ENCODE data around the gene SUGCT.
"Not testable (repeated sequence)": the region's sequence is repeated elsewhere in the genome, so short reads cannot be mapped to it uniquely, and the experiment has no call there.

The SUGCT gene

DNA sequence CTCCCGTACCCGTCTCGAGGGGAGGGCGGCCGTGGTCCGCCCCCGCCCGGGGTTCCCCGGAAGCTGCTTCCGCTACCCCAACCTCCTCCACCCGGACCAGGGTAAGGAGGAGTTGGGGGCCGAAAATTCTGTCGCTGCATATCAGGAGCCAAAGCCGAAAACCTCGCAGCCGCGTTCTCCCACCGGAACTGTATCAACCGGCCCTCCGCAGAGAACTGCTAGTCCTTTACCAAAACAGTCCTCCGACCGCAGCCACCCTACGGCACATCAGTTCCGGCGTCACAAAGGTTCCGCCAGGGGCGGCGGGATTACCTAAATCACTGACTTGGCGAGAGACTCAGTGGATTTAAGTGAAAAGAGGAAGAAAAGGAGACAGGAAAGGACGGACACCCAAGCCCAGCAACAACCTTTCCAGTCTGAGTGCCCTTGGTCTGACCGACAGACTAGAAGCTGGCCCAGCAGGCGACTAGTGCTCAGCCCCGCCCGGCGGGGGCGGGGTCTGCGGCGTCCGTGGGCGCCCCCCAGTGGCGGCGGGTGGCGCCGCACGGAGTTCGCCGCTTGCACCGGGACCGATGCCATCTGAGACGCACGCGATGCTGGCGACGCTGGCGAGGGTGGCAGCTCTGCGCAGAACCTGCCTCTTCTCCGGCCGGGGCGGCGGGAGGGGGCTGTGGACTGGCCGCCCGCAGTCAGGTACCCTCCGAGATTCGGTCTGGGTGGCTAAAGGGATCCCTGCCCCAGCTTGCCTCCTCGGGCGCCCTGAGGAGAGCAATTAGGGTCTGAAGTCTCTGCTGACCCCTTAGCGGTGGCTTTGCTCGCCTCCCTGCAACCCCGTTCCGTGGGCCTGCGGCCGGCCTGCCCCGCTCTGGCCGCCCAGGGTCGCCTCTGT lies at the start of gene SUGCT, which contains the start of gene MPLKIP:
Gene SUGCT, plus strand, starts transcription at position 578 of the 889 bp plus-strand sequence.
Gene MPLKIP, minus strand, starts transcription at position 195 of the 889 bp plus-strand sequence. Its CDS starts 55 bp downstream, at position 140.
- intact Hi-C loops (cut with DNase I): loop anchor here (2.0 kb wide), 1 partner anchor 186 kb away; no protein-coding TSS in a partner anchor
- peak; percentile 71 to 94 (median 86) for DNase-seq

DNA sequence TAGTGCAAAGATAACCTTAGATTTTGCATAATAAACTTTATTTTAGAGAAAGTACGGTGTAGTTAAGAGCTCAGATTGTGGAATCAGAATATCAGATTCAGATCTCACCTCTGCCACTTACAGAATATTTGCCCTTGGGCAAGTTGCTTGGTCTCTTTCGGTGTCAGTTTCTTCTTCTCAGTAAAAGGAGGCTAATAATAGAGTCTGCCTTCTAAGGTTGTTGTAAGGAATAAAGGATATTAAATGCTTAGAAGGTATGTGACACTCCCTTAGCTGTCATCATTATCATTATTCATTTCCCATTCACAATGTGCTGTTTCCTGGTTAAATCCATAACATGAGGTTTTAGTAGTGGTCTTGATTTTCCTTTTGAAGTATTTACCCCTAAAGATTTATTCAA lies 42.6 kb upstream of the SUGCT start:
- no peak for DNase-seq
- intact Hi-C loops (cut with DNase I): no loop called here

DNA sequence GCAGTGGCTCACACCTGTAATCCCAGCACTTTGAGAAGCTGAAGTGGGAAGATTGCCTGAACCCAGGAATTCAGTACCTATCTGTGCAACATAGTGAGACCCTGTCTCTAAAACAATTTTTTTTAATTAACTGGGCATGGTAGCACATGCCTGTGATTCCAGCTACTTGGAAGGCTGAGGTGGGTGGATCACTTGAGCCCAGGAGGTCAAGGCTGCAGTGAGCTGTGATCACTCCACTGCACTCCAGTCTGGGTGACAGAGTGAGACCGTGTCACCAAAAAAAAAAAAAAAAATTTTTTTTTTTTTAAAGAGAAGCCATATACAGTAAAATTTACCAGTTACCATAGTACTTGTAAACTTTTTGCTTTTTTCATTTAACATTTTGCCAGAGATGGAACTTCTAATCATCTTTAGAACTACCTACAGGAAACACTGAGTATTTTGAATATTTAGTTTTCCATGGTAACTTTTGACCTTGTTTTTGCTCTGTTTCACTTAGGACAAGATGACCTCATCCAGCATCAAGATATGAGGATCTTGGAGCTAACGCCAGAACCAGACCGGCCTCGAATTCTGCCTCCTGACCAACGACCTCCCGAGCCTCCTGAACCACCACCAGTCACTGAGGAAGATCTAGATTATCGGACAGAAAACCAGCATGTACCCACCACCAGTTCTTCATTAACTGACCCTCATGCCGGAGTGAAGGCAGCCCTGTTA lies 41.0 kb upstream of the SUGCT start:
- intact Hi-C loops (cut with DNase I): no loop called here
- no peak for DNase-seq

DNA sequence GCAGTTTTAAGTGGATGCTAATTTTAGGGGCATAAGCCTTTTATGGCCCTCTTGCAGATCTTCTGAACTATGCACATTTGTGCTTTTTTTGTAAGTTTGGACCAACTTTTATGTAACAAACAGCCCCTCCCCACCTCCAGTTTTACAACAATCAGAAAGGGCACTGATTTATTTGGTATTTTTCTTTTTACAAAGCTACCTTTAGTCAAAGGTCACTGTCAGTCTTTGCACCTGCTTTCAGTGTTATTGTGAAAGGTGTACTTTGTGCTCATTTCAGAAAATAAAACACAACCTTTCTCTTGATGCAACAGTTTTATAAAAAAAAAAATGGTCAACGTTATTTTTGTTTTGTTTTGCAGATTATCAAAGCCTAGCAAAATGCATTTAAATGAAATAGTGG lies 39.6 kb upstream of the SUGCT start:
- no peak for DNase-seq
- intact Hi-C loops (cut with DNase I): no loop called here

DNA sequence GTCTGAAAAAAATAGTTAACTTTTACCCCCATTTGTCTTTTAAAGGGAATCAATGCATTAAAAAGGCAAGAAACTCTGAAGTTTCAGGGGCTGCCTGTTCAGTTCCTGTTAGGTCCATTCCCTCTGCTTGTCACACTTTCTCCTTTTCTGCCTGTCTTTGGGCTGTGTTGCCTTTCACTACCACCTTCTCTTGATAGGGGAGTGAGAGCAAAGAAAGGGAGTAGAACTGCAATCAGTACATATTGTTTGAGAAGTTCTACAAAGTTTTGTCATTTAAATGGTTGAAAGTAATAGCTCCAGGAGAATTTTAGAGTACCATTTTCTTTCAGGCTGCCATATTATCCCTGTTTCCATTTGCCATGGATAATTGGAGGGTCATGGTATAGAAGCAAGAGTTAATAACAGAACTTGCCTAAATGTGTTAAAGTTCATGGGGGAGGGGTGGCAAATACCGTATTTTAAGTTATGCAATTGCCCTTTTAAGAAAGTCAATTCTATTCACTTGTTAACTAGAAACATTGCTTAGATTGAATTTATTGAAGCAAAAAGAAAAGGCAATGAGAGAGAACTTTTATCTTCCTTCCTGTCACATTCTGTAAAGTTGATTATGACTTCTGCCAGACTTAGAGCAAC lies 39.0 kb upstream of the SUGCT start:
- intact Hi-C loops (cut with DNase I): no loop called here
- DNase-seq: no peak

DNA sequence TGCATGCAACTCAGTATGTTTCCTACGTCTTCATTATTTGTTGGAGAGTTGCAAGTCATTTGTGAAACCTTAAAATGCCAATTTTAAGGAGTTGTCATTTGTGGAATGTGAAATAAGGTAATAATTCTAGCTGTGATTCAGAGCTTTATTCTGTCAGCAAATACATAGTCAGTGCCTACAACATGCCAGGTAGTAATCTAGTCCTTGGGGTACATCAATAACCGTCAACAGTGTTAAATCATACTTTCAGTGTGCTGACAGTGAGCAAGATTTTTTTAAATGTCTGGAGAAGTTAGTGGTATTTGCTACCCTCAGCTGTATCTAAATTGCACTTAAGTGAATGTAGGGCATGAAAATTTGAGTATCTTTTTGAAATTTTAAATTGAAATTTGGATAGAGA lies 37.1 kb upstream of the SUGCT start:
- intact Hi-C loops (cut with DNase I): no loop called here
- no peak for DNase-seq

DNA sequence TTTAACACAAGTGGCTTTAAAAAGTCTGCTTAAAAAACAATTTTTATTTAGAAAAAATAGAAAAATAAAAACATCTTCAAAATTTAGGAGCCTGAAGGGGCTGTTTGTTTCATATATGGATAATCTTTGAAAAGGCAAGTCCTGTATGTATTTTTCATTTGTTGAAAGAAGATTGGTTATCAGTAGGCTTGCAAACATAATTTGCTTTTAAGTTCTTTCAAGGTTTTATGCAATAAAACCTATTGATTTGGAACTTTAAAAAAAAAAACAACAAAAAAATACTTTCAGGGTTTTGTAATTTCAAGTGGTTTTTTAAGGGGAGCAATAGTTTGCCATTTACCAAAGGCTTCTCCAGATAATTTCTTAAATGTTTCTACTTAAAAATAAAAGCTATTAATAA lies 36.0 kb upstream of the SUGCT start:
- DNase-seq: no peak
- intact Hi-C loops (cut with DNase I): no loop called here

DNA sequence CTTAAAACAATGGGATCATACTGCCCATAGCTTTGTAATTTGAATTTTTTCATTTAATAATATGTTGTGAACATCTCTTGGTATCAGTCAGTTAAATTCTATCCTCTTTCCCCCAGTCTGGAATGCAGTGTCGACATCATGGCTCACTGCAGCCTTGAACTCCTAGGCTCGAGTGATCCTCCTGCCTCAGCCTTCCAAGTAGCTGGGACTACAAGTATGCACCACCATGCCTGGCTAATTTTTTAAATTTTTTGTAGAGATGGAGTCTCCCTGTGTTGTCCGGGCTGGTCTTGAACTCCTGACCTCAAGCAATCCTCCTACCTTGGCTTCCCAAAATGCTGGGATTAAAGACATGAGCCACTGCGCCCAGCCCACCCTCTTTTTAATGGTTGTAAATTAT lies 35.0 kb upstream of the SUGCT start:
- no peak for DNase-seq
- intact Hi-C loops (cut with DNase I): no loop called here

DNA sequence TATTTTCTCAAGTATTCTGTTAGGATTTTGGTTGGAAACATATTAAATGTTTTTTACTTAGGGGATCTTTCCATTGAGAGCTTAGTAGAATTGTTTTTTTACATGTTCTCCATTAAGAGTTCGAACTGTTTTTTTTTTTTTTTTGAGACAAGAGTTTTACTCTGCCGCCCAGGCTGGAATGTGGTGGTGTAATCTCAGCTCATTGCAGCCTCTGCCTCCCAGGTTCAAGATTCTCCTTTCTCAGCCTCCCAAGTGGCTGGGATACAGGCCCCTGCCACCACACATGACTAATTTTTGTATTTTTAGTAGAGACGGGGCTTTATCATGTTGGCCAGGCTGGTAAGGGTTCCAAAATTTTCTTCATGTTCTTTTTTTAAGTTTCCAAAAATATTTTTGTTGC lies 33.6 kb upstream of the SUGCT start:
- intact Hi-C loops (cut with DNase I): no loop called here
- no peak for DNase-seq

DNA sequence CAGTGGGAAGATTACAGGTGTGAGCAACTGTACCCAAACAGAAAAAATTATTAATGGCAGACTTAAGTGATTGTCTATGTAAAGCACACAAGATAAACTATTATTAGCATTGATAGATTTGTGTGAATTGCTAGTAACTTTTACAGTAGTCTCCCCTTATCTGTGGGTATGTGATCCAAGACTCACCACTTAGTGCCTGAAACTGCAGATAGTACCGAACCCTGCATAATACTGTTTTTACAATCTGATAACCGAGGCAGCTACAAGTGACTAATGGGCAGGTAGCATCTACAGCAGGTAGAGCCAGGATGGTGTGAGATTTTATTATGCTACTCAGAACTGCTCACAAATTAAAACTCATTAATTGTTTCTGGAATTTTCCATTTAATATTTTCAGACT lies 31.9 kb upstream of the SUGCT start:
- intact Hi-C loops (cut with DNase I): no loop called here
- DNase-seq: no peak

DNA sequence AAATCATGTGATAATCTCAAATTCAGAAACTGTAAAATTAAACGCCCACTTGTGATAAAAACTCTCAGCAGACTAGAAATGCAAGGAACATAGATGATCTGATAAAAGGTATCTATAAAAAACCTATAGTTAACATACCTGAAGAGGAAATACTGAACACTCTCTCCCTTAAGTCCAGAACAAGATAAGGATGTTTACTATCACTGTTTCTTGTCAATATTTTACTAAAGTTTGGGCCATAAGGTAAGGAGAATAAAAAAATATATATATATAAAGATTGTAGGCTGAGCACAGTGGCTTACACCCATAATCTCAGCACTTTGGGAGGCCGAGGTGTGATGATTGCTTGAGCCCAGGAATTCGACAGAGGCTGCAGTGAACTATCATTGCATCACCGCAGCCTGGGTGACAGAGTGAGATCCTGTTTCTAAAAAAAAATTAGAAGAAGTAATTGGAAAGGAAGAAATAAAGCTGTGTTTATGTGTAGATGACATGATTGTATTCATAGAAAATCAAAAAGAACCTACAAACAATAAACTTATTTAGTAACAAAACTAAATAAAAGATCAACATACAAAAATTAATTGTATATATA lies 28.8 kb upstream of the SUGCT start:
- peak in 5 of 42 donors; percentile 14 to 44 (median 23) for DNase-seq
- intact Hi-C loops (cut with DNase I): no loop called here

DNA sequence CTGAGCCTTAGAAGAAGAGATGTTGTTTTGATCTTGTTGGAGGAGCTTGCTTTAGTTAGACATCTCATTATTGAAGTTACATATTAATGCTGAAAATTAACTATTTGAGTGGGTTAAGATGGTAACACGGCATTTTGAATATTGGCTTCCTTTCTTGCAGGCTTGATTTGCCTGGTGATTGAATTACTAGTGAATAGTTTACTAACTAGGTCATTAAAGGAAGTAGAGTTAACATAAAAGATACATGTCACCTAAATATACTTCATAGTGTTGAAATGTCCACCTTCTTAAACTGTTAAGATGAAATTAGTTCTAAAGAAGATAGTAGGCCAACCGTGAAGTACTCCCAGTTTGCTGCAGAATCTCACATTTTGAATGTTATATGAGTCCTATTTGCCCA lies 18.9 kb upstream of the SUGCT start:
- DNase-seq: no peak
- intact Hi-C loops (cut with DNase I): no loop called here

DNA sequence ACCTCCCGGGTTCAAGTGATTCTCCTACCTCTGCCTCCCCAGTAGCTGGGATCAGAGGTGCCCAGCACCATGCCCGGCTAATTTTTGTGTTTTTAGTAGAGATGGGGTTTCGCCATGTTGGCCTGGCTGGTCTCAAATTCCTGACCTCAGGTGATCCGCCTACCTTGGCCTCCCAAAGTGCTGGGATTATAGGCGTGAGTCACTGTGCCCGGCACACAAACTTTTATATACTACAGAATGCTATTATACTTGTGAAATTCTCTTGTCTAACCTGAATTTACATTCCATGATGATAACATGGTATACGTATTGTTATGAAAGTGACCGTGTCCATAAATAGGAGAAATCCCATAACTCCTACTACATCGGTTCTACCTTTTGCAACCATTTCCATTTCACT lies 17.6 kb upstream of the SUGCT start:
- intact Hi-C loops (cut with DNase I); DNase-seq: not testable (repeated sequence)

DNA sequence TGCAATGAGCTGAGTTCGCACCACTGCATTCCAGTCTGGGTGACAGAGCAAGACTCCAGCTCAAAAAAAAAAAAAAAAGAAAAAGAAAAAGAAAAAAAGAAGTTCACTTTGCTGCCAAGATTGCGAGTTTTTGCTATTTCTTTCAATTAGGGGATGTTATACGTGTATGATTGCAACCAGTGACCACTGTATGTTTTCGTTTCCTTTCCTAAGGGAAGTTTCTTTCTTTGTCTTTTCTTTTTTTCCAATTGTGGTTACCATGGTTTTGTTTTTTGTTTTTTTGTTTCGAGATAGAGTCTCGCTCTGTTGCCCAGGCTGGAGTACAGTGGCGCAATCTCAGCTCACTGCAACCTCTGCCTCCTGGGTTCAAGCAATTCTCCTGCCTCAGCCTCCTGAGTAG lies 16.6 kb upstream of the SUGCT start:
- intact Hi-C loops (cut with DNase I); DNase-seq: not testable (repeated sequence)

DNA sequence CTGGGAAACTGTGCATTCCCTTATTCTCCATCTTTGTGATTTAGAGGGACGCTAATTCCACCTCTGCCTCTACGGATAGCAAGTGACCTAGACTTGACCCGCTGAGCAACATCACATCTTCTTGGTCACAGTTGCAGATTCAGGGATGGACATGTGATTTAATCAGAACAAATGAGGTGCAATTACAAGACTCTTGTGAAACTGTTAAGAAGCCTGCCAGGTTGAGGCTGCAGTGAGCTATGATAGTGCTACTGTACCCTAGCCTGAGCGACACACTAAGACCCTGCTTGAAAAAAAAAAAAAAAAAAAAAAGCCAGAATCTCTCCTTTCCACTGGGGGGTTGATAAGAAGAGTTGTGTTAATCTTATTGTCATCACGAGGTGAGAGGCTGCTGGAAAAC lies 14.8 kb upstream of the SUGCT start:
- intact Hi-C loops (cut with DNase I): no loop called here
- no peak for DNase-seq

DNA sequence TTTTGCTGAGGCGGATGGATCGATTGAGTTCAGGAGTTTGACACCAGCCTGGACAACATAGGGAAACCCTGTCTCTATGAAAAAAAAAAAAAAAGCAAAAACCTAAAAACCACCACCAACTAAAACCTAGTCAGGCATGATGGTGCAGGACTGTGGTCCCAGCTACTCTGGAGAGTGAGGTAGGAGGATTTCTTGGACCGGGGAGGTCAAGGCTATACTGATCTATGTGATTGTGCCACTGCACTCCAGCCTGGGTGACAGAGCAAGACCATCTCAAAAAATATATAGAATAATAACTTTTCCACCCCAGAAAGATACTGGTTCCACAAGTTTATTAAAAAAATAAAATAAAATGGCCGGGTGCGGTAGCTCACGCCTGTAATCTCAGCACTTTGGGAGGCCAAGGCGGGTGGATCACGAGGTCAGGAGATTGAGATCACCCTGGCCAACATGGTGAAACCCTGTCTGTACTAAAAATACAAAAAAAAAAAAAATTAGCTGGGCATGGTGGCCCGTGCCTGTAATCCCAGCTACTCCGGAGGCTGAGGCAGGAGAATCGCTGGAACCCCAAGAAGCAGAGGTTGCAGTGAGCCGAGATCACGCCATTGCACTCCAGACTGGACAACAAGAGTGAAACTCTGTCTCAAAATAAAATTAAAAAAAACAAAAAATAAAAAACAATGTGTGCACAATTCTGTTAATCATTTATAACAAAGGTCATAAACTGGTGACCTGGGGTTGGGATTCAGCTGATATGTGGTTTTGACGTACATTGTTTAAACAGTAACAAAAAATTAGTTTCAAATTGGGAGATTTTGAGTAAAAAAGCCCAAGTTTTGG lies 12.5 kb upstream of the SUGCT start:
- intact Hi-C loops (cut with DNase I): not testable (repeated sequence)

DNA sequence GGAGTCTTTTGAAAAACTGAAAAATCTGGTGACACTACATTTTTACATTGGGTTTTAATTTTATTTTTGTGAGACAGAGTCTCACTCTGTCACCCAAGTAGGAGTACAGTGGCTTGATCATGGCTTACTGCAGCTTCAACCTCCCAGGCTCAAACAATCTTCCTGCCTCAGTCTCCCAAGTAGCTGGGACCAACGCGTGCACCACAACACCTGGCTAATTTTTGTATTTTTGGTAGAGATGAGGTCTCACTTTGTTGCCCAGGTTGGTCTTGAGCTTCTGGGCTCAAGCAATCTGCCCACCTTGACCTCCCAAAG lies 11.9 kb upstream of the SUGCT start:
- intact Hi-C loops (cut with DNase I): no loop called here

More for the DNA sequence above, 12.5 kb upstream of the SUGCT start:
- not testable (repeated sequence) for DNase-seq

DNA sequence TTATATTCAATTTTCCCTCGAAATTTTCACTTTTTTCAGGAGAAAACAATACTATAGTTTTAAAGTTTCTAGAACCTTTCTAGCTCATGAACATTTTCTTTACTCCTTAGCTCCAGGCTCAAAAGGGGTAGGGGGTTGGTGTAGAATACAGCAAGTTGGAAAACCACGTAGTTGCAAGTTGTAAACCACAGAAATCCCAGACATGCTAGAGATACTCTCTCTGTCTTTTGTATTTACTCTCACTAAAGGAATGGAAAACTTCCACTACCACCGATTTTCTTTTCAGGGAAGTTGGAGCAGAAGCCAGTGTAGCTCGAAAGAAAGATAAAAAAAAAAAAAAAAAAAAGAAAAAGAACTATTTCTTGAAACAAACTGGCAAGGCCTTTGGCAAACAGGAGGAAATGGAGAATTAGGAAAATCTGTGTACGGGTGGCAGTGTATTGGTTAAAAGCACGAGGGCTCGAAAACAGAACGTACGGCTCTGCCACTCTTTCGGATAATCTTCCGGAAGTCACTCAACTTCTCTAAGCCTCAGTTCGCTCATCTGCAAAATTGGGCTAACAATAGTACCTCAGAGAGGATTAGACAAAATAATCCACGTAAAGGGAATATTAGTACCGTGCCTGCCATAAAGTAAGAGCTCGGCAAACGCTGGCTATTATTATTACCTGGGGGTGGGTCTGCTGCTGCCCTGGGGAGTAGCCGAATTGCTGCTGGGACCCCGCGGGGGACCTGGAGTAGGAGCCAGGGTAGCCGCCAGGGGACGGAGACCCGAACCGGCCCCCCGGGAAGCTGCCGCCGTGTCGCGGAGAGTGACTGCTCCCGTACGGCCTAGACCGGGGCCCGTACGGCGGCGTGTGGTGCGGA lies 1.0 kb upstream of the SUGCT start:
- intact Hi-C loops (cut with DNase I): loop anchor here (2.0 kb wide), 1 partner anchor 185 kb away; no protein-coding TSS in a partner anchor
- peak in 6 of 42 donors; percentile 3 to 39 (median 10) for DNase-seq

More for the DNA sequence above, 11.9 kb upstream of the SUGCT start:
- DNase-seq: no peak
